NCI-H510A (cell line): ENCODE data around the gene SPESP1.
"Not testable (repeated sequence)": the region's sequence is repeated elsewhere in the genome, so short reads cannot be mapped to it uniquely, and the experiment has no call there.

Source experiments
- DNase-seq: peaks from one replicate; lab custom pipeline; 2025; lab: John Stamatoyannopoulos, UW

The SPESP1 gene

DNA sequence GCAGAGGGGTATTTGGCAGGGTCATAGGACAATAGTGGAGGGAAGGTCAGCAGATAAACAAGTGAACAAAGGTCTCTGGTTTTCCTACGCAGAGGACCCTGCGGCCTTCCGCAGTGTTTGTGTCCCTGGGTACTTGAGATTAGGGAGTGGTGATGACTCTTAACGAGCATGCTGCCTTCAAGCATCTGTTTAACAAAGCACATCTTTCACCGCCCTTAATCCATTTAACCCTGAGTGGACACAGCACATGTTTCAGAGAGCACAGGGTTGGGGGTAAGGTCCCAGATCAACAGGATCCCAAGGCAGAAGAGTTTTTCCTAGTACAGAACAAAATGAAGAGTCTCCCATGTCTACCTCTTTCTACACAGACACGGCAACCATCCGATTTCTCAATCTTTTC is 33.4 kb downstream of the SPESP1 start:
- DNase-seq = not testable (repeated sequence)

GRCh38 chr15:68966996-68967395 is 36.7 kb downstream of the SPESP1 start:
- DNase-seq = no peak

DNA sequence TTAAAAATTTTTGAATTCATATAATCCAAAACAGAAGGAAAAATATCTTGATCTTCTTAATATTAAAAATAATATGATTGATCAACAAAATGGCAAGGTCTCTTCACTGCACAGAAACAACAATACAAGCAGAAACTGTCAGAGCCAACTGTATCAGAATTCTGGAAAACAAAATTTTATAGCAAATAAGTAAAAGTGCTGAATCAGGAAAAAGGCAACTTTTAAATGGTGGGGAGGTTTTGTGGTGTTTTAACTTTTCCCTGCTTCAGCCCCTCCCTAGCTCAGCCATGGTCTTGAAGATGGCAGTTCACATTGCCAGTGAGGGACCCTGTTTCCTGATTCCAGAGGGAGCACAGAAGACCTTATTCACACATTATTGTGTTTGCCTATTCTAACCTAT is 37.6 kb downstream of the SPESP1 start:
- no peak for DNase-seq

GRCh38 chr15:68969298-68969697 is 39.0 kb downstream of the SPESP1 start:
- DNase-seq = no peak

DNA sequence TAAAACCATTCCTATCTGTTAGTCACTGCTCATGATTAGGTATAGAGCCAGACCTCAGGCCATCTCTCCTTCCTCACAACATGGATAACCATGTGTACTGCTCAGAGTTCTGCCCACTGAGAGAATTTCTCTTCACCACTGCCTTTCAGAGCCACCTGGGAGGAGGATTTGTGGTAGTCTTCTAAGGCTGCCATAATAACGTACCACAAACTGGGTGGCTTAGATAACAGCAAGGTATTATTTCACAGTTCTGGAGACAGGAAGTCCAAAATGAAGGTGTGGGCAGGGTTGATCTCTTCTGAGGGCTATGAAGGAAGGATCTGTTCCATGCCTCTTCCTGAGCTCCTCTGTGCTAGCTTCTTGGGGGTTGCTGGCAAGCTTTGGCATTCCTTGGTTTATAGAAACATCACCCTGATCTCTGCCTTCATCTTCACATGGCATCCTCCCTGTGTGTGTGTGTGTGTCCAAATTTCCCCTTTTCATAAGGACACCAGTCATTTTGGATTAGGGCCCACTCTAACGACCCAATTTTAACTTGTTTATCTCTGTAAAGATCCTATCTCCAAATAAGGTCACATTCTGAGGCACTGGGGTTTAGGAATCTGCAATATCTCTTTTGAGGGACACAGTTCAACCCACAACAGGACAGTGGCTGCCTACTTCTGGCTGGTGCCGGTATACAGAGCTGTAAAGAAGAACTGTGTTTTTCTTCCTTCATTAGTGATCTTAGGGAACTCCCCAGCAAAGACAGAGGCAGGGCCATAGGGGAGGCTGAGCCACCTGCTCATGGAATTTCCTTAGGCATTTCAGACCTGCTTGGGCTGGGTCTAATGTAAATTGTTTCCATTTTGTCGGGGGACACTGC is 42.1 kb downstream of the SPESP1 start:
- no peak for DNase-seq

DNA sequence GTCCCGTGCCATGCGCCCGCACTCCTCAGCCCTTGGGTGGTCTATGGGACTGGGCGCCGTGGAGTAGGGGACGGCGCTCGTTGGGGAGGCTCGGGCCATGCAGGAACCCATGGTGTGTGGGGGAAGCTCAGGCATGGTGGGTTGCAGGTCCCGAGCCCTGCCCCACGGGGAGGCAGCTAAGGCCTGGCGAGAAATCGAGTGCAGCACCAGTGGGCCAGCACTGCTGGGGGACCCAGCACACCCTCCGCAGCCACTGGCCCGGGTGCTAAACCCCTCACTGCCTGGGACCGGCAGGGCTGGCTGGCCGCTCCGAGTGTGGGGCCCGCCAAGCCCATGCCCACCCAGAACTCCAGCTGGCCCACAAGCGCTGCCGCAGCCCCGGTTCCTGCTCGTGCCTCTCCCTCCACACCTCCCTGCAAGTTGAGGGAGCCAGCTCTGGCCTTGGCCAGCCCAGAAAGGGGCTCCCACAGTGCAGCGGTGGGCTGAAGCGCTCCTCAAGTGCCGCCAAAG is 45.4 kb downstream of the SPESP1 start:
- DNase-seq = not testable (repeated sequence)

- DNase-seq = not testable (repeated sequence)
Observed at GRCh38 chr15:68977426-68977825, 47.1 kb downstream of the SPESP1 start.

- no peak for DNase-seq
Observed at GRCh38 chr15:68979006-68979405, 48.7 kb downstream of the SPESP1 start.

GRCh38 chr15:68979816-68980215 is 49.5 kb downstream of the SPESP1 start:
- no peak for DNase-seq

DNA sequence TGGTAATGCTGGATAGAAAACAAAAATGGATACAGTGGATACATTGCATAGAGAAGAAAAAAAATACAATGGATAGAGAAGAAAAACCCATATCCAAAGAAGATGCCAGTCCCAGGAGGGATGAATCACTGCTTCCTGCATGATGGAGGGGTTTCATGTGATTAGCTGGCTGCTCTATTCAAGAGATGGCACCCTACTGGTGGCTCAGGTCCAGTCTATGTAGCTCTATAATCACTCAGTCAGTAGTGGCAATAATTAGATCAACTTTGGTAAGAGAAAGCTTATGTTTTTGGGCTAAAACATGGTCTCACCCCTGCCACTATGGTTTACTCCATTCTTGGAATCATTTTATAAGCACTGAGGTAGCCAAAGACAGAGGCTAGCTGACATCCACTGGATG is 50.5 kb downstream of the SPESP1 start:
- no peak for DNase-seq

DNA sequence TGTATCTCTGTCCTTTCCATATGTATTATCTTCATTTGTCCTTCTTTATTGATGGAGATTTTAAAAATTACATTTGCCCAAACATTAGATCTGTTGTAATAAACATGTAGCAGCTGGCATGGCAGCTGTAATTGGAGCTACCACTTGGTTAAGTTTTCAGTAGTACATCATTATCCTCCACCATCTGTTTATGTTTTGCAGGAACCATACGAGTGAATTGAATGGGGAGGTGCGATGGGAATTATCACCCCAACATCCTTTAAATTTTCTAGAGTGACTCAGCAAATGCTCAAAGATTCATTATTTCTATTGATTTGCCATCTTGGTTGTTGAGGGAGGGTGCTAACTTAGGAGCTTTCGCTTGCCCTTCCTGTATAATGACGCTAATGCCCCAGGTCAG is 51.6 kb downstream of the SPESP1 start:
- DNase-seq = no peak

DNA sequence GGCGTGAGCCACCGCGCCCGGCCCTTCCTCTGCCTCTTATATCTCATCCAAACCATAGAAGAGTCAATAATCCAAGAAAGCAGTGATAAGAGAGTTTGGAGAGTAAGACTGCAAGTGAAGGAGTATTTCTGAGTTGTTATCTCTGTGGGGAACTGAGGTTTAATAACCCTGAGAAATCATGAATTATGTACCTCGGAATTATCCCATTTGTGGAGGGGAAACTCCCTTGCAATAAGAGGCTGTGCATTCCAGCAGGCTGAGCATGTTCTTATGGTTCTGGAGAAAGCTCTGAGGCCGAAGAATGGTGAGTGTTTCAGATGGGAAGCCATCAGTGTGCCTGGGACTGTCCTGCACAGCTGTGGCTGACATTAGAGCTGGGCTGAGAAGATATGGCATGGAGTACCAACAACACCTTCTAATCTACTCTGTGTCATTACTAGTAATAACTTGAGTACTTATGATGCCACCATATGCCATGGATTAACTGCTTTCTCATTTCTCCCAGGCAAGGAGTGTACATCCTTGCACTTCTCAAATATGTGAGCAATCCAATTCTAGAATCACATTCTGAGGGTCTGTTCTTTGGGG is 52.7 kb downstream of the SPESP1 start:
- DNase-seq = no peak

DNA sequence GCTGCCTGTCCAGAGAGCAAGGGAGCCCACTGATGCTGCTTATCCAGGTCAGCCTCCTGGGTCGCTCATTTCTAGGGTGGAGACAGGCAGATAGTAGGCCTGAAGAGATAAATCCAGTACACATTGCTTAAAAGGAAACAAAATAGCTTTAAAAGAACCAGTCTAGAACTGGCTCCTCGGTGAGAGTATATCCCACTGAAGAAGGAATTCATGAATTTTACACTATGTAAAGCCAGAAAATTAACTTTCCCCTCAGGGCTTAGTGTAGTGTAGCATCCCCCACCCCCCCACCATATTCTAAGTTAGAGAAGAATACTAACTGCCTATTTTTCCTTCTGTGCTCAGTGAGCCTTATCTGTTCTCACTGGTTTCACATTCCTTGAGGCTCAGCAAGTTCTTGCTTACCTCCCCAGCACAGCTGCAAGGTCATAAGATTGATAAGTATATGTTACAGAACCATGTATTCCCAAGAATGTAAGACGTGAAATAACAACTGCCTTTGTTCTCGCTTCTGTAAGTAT is 53.7 kb downstream of the SPESP1 start:
- DNase-seq = no peak

GRCh38 chr15:68984586-68984985 is 54.3 kb downstream of the SPESP1 start:
- no peak for DNase-seq

- no peak for DNase-seq
Observed at GRCh38 chr15:68985361-68985891, 55.1 kb downstream of the SPESP1 start.

GRCh38 chr15:68986322-68986721 is 56.0 kb downstream of the SPESP1 start:
- no peak for DNase-seq

GRCh38 chr15:68987120-68987519 is 56.8 kb downstream of the SPESP1 start:
- DNase-seq = no peak

- DNase-seq = no peak
Observed at GRCh38 chr15:68987676-68988075, 57.4 kb downstream of the SPESP1 start.

- DNase-seq = no peak
Observed at GRCh38 chr15:68989541-68990230, 59.4 kb downstream of the SPESP1 start.

- DNase-seq = no peak
Observed at GRCh38 chr15:68990231-68990991, 60.1 kb downstream of the SPESP1 start.

DNA sequence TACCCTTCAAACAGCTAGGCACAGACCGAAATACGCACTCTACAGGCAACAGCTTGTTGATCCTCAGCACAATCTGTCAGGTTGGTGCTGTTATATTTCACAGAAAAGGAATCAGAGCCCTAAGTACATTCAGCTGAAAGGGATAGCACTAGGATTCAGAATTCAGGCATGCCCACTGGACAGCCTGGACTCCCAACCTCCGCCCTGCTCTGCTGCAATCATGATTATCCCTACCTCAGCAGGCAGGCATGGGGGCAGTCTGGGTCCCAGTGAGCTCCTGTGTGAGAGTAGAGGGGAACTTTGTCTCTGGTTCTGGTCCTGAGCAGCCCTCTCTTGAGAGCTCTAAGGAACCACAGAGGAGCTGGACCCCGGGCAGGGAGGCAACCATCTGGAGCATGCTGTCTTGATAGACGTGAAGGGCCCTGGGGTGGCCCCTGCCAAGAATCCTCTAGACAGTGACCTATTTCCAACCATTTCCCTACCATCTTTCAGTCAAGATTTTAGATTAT is 60.7 kb downstream of the SPESP1 start:
- no peak for DNase-seq
